Stimulated activated CD8-positive, alpha-beta memory T cell treated with anti-CD3 and anti-CD28 coated beads, Interleukin-7, amount 100 ng/mL, for 1 hour (primary cell): Measurements from ENCODE around the gene OR52D1.

Experiments
- DNase-seq, 2 donors: peaks; one replicate each; pipeline ENCODE4 v3.0.0-alpha.2; 2020; ENCODE audit warnings: low read depth in 2 of 2

Gene OR52D1

DNA sequence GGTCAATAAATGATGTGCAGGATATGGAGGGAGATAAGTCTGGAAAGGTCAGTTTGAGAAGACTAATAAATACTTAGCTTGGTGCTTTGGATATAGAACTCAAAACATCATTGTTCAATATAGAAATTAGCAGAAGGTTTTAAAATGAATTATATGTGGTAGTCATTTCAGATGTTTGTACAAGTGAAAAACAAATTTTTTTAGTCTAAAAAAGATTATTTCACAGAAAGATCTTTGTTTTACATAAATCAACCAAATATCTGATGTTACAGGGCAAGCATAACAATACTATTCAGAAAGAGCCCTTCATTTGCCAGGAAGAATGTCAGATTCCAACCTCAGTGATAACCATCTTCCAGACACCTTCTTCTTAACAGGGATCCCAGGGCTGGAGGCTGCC is at the start of gene OR52D1:
TSS of gene OR52D1 (plus strand) at position 301 of the 400 bp plus-strand sequence. CDS start at position 323, 22 bp downstream.
- DNase-seq: no peak

DNA sequence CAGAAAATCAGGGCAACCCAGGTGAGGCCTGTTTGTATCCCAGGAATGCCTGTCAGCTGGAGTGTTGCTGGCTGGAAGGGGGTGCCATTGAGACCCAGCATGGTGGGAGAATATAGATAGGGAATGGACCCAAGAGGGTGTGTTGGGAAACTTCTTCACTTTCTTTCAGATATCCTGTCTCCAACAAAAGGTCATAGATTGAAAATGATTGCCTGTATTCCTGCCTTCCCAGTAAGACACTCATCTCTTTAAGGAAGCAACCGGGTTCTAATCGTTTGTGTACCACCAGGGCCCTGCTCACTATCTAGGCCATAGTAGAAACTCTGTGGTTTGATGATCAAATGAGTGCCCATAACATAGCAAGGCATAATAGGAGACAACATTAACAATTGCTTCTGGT is 47.1 kb upstream of the OR52D1 start, which contains the start of gene OR51I1:
TSS of gene OR51I1 (minus strand) at position 101 of the 400 bp plus-strand sequence. CDS start at position 101, 0 bp downstream.
- DNase-seq: no peak

DNA sequence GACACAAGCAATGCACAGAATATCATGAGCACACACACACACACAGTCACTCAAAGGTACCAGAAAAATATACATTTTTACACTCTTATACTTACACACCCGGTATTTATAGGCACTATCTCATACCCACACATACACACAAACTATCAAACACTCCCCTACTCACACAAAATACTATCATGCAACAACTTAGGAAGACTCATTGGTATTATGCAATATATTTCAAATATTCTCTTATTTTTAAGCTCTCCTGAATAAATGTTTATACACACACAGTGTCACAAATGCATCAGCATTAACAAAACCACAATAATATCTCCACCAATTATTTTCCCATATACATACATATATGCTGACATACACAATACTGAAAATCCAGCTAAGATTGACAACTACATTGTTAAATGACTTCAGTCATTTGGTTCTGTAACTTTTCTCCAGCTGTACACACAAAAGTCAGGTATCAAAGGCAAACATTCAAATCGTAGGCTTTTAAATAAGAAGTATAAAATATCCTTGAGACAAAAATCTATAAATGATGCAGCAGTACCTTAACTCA is 44.6 kb upstream of the OR52D1 start:
- DNase-seq: no peak

DNA sequence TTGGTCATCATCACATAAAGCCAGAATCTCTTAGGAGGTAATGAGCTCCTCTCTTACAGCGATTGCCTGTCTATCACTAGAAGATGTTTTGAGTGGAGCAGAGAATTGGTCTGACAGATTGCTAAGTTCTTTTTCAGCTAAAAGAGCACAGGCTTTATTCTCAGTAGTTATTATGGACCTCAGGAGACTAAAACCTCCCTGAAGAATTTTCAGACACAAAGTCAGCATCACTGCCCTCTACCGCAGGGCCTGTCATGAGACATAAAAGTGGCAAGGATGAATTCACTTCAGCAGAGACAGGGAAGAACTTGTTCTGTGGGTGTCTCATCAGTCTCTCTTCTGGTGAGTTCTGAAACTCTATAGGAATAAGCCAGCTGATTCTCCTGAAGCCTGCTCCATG is 39.5 kb upstream of the OR52D1 start, which contains the start of gene OR51I2:
TSS of gene OR51I2 (plus strand) at position 301 of the 400 bp plus-strand sequence. CDS start 4,166 bp downstream, outside the sequence.
- DNase-seq: no peak

DNA sequence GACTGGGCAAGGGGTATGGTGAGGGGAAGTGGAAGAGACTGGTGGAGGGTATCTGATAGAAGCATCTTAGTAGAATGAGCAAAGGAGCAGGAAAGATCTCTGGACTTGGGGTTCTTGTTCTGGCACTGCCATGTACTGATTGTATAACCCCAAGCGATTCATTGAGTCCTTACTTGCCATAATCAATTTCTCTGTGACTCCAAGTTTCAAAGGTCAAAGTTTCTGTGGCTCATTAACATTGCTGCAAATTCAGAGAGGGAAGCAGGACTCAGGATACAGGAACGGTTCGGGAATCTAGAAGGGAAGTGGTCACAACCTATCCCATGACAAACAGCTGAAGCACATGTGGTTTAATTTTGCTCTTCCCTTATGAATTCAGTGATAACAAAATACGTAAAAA is 39.1 kb upstream of the OR52D1 start:
- DNase-seq: no peak

DNA sequence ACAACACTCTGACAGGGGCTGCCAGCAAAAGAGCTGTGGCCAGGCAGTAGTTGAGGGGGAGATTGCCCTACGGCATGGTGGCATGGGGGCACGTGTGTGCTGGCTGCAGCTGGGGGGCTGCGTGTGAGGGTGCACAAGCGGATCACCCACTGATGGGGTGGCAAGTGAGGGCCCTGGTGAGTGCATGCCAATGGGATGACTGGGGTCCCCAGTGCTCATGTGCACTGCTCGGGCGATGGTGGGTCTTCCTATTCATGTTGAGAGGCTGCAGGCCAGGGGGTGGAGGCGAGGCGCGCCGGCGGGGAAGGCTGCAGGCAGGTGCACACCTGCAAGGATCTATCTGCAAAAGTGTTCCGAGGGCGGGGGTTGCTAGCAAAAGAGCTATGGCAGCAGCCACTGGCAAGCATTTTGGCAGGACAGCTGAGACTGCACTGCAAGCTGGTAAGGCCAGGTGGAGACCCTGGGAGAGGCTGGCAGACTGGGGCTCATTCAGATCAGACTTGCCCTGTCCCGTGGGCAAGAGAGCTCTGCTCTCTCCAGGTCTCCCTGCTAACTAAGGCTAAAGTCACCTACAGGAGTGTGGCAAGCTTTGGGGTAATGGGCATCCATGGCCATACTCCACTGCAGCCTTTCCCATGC is 27.4 kb upstream of the OR52D1 start:
- DNase-seq: no peak

DNA sequence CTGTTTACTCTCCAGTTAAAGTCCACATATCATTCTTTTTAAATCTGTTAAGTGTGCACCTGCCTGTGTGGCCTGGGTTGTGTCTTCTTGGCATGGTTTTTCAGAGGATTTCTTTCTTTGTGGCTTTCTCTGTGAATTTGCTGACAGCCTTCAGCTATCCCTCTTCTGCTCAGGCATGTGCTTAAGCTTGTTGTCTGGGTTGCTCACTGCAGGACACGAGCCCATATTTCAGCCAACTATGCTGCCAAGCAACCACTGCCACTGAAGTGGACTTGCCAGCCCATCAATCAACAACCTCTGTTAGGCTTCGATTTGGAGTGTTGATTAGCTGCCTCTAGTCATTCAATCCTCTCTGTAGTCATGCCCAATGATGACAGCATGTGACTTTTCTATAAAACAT is 21.0 kb upstream of the OR52D1 start:
- no peak for DNase-seq

DNA sequence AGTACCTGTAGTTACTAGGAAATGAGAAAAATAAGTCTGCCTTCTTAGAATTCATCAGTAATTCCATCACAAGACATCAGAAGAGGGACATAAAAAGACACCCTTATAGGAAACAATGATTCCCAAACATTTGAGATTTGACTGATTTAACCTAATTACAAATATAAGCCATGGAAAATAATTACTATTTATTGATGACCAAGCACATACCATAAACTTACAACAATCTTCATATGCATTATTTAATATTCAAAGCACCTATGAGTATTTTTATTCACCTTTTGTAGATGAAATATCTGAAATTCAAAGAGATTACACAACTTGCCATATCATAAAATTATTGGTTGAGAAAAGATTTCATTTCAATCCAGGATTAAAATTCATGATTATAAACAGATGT is 14.6 kb upstream of the OR52D1 start:
- no peak for DNase-seq

DNA sequence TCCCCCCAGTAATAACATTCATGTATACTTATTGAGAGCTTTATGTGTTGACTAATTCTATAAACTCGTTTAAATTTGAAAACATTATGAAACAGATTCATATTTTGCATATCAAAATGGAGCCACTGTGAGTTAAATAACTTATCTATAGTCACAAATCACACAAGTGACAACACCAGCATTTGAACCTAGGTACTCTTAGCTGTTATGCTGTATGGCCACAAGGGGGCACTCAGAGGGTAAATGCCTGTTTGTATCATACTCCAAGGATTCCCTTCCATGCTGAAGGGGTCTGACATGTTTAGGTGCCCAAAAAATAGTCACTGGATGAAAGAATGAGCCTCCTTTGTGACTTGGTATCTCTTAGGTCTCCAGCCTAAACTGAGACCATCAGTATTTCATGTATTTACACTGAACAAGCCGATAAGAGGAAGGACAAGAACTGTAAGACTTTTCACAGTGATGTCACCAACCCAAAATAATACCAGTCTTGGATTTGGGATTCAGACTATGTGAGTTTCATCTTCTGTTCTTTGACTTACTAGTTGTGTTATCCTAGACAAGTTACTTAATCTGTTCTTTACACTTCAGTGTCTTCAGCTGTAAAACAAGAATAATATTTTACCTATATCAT is 12.2 kb upstream of the OR52D1 start:
- peak in 1 of 2 donors; percentile 5 for DNase-seq

DNA sequence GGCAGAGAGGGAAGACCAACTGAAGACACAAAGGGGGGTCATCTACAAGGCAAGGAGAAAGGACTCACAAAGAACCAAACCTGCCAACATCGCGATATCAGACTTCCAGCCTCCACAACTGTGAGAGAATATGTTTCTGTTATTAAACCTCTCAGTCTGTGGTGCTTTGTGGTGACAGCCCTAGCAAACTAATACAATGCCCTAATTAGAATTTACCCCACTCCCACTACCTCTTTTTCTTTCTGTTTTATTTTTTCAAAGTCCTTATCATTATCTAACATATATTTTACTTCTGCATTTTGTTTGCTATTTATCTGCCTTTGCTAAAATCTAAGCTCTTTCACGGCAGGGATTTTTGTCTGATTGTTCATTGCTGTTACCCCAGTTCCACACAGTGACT is 2.5 kb upstream of the OR52D1 start:
- no peak for DNase-seq

DNA sequence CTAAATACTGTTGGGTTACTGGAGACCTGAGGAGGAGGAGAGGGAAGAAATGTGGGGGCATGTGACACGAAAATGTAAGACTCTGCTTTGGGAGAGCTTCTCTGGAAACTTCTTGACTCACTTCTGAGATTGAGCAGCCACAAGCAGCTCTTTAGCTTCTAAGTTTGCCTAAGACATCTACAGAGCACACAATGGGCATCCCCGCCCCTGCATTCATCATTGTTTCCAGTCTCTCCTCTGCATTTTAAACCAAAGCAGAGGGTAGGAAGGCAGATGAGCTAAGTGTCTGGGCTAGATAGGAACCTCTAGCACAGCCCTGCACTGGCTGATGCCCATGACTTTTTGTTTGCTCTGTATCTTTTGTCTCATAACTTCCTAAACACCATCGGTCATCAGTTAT is 2.1 kb upstream of the OR52D1 start:
- DNase-seq: no peak

DNA sequence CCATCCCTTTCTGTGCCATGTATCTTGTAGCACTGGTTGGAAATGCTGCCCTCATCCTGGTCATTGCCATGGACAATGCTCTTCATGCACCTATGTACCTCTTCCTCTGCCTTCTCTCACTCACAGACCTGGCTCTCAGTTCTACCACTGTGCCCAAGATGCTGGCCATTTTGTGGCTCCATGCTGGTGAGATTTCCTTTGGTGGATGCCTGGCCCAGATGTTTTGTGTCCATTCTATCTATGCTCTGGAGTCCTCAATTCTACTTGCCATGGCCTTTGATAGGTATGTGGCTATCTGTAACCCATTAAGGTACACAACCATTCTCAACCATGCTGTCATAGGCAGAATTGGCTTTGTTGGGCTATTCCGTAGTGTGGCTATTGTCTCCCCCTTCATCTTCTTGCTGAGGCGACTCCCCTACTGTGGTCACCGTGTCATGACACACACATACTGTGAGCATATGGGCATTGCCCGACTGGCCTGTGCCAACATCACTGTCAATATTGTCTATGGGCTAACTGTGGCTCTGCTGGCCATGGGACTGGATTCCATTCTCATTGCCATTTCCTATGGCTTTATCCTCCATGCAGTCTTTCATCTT is 414 bp downstream of the OR52D1 start:
- DNase-seq: no peak

DNA sequence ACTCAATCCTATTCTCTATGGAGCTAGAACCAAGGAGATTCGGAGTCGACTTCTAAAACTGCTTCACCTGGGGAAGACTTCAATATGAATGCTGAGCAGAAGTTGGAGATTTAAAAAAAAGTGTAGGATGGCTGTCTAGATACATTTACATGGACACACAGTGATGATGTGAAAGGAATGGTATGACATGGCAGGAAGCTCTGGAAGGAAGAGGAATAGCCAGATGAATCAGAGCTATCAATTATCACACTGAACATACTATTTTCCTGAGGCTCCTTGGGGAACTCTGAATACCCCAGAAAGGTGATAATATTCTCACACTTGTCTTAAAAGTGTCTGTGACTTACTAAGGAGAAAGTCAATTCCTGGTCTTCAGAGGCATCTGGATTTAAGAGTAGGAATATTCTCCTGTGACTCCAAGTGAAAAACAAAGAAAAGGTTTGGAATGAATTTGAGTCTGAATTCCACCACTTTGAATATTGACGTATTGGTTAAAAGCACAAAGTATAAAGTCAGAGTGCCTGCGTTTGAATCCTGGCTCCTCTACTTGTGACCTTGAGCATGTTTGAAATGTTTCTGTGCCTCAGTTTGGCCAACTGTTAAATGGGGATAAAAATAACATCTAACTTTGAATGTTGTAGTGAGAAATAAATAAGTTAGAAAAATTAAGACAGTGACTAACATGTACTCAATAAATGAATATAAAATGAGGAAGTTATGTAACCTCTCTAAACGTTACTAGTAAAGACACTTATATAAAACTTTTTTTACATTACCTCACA is 1.3 kb downstream of the OR52D1 start:
- DNase-seq: no peak

DNA sequence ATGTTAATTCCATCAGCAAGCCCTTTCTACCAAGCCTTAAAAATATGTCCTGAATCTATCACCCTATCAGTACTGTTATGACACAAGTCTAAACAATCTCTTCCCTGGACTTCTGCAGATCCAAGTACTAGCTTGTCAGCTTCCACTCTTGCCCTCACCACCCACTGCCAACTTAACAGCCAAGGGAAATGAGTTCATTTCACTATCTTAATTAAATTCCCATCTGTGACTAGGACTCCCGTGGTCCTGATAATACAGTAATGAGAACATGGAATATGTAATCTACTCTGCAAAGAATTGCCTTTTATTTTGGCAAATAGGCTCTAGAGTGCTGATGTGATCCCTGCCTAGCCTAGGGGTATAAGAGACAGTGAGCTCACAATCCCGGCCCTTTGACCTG is 11.2 kb downstream of the OR52D1 start:
- DNase-seq: no peak

DNA sequence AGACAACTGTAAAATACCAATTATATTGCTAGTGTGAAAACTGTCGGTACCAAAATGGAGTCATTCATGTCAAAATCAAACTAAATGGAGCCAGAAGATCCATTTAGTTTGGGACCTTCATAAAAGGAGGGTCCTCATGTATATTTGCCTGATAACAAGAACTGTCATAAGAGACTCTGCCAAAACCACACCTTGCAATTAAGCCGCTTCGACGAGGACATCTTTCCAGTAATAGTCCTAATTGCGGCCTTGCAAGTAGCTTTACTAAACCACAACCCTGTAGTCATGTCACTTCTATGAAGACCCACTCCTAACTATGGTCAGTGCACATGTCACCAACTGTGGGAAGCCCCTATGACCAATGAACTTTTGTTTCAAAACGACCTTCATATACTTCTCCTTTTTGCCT is 11.9 kb downstream of the OR52D1 start:
- DNase-seq: no peak

DNA sequence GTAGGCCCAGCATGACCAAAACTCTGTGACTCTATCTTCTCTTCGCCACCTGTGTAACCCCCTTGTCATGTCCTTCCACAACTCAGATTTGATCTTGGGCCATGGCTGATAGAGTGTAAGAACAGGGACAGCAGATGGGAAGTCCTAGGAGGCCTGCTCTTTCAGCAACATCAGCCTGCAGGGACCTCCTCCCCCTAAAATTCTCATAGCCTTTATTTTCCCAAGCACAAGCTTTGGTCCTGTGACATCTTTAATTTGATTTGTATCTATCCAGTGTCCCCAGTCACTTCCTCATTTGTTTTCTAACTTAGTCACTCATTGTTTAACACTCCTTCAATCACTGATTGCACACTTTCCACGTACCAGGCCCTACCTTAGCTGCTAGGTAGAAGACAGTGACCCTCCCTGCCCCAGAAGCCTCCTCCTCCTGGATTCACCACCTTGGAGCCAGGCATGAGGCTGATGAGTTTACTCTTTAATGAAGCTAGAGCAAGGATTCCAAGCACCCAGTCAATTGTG is 16.0 kb downstream of the OR52D1 start:
- DNase-seq: no peak

DNA sequence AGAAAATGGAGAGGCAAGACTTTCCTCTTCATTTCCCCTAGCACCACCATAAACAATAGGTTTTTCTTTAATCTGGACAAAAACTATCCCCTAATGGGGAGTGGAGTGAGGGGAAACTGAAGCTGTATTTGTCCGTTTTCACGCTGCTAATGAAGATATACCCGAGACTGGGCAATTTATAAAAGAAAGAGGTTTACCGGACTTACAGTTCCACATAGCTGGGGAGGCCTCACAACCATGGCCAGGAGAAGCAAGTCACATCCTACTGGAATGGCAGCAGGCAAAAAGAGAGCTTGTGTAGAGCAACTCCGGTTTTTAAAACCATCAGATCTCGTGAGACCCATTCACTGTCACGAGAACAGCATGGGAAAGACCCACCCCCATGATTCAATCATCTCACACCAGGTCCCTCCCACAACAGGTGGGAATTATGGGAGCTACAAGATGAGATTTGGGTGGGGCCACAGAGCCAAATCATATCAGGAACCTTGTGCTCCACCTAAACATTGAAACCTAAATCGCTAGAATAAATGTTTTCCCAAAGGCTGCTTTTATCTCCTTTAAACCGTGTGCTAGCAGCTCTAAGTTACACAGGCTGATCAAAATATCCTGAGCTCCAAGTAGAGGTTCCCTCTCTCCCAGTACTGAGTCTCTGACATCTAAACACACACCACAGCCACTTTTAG is 17.0 kb downstream of the OR52D1 start:
- DNase-seq: no peak

DNA sequence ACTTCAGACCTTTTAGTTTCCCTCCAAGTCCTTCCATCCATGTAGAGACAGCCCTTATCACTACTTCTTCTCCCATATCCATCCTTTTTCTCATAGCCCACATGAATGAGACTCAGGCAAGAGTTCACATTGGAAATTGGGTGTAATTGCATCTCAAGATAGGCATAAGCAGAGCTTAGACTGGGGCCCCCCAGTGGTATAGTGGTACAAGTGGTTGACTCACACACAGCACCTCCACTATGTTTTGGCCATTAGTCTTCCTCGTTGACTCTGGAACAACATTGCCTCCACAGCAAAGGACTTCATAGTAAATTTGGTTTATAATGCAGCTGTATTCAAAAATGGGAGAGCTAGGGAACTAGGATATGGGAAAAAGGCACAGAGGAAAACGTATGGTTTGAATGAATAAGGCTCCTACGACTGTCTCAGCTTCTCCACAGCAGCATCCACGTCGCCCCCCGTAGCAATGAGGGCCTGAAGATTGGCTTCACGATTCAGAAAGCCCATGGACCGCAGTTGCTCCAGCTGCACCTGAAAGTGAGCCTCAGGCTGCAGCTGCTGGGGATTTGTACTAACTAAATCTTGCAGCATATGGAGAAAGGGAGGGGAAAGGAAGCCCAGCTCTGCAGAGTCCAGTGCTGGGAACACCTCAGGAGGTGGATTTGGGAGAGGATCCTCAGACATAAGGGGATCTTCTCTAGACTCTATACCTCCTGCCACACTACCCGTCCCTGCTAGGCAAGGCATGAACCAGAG is 18.9 kb downstream of the OR52D1 start:
- no peak for DNase-seq

DNA sequence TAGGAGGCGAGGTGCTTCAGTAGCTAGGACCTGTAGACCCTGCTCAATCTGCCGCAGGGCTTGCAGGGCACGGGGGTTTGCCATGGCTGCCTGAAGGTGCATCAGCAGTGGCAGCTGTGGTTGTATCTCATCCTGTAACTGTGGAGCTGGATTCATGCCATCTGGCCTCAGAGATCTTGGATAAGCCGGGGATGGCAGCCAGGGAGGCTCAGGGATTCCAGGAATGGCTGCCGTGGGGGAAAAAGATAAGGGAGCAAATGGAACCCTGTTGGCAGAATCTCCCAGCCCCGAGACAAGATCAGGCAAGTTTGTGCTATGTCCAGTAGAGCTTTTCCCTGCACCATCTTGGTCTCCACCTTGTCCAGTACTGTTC is 19.4 kb downstream of the OR52D1 start:
- DNase-seq: no peak

DNA sequence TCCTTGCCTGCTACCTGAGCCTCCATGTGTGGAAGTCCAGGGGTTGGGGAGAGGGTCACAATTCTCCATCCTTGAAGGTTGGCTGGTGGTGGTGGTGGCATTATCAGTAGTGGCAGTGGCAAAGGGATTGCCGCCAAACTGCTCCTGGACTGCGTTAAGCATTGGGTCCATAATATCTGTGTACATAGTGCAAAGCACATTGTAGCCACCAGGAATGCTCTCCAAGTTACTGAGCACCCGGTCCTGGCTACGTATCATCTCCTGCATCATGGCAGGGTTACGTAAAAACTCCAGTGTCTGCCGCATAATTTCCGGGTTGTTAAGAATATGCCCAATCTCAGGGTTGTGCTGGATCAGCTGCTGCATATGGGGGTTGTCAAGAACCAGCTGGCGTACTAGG is 20.1 kb downstream of the OR52D1 start:
- no peak for DNase-seq
